Activated T-helper 1 cell treated with Interleukin-2 at 50 U/mL for 16 hours (primary cell): ENCODE results near the gene ZNF143.

Source experiments
- DNase-seq: peaks from one replicate; pipeline ENCODE4 v3.0.0-alpha.2; 2020; ENCODE audit warnings: low read depth

The ZNF143 gene

DNA sequence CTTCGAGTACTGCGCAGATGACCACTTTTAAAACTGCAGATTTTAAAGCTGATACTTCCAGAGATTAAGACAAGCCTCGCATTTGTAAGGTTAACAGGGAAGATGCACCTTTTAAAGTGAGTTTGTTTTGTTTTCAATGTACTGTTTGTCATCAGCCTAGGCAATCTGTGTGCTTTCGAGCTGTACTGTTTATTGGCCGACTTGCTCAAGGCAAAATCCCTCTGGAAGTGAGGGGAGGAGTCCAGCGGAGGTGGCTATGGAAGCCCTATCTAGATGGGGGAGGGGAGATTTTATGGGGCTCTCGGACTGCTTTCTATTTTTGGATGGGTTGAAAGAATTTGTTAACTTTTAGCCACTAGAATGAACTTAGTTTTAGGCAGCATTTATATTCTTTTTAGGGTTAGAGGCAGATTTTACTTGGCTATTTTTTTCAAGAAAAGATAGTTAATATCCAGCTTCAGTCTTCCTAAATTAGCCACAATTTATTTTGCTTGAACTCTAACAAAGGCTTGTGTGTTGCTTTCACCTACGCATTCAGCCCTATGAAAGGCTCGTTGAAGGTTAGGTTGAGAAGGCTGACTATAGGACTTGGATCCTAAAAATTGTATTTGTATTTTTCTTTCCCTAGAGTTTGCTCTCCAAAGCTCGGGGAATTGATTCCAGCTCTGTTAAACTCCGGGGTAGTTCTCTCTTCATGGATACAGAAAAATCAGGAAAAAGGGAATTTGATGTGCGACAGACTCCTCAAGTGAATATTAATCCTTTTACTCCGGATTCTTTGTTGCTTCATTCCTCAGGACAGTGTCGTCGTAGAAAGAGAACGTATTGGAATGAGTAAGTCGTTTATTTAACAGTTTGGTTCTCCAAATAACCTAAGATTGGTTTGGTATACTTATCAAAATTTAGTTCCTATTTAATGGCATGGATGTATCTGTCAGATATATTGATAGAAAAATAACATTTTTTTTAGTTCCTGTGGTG lies 114.7 kb downstream of the ZNF143 start:
- DNase-seq, result no peak

DNA sequence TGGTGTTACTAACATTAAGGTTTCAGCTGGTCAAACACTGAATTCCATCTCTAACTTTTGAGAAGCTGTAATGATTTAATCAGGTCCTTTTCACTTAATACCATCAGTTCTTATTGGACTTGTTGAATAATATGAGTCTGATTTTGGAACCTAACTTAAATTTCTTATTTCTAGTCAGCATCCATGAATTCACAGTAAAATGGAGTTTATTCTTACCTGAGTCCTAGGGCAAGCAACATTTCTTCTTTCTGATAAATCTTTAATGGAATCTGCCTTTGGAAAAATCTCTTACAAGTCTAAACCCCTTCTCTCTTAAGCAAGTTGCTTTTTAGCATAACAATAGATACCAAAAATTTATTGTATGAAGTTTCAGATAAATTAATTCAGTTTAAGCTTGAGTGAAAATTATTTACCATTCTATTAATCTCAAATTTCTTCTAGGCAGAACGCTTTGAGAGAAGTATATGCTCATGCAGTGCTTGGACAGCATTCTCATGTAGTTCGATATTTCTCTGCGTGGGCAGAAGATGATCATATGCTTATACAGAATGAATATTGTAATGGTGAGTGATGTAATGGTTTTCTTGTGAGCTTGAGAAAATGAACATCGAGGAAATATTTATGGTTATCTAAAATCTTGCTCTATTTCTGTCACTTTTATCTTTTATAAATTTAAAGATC lies 116.0 kb downstream of the ZNF143 start:
- no peak for DNase-seq

DNA sequence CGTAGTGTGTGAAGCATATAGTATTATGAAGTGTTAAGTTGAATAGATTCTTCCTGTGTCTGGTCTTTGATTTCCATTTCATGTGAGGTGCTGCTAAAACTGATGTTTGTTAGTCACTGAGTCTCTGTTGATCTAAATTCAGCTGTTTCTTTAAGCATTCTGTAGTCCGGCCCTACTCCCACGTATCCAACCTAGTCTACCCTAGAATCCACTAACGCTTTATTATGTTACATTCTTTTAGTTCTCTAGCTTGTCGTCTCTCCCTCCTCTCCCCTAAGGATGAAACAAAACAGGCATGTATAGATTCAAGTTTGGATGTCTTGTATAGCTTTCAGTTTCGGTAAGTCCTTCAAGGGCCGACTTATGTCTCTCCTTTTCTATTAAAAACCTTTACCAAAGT lies 116.7 kb downstream of the ZNF143 start:
- no peak for DNase-seq
